KBM-7 (cell line): ENCODE results near the gene FGF18.

Experiments
- DNase-seq: peaks from one replicate; pipeline ENCODE4 v3.0.0-alpha.2; 2015
- in situ Hi-C: fragments of 300-500 bp; cut with MboI; formaldehyde crosslinking; loops from 2 replicates; pipeline ENCODE4 v1.14.3; 2020; ENCODE audit warnings: low sequenced_read_pairs, low pct_unique_long_range_greater_than_20kb, mixed read lengths

Gene FGF18

DNA sequence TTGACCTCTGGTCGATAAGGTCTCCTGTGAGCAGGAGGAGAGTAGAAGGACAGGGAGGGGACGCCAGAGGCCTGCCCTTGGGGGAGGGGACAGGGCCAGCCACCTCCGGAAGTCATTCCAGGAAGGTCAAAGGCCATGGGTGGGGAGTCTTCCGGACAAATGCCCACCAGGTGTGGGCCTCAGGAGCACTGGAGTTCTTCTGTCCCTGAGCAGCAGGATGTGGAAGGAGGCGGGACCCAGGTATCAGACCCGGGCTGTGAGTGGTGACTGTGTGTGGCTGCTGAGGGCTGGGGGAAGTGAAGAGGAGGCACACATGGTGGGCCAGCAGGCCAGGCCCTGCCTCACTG, 13.9 kb downstream of the FGF18 start:
- in situ Hi-C loops = loop anchor here (25.0 kb wide), 1 partner anchor 629 kb away; no protein-coding TSS in a partner anchor
- no peak for DNase-seq

GRCh38 chr5:171433982-171434676, 14.7 kb downstream of the FGF18 start:
- no peak for DNase-seq
- in situ Hi-C loops = loop anchor here (25.0 kb wide), 1 partner anchor 628 kb away; no protein-coding TSS in a partner anchor

DNA sequence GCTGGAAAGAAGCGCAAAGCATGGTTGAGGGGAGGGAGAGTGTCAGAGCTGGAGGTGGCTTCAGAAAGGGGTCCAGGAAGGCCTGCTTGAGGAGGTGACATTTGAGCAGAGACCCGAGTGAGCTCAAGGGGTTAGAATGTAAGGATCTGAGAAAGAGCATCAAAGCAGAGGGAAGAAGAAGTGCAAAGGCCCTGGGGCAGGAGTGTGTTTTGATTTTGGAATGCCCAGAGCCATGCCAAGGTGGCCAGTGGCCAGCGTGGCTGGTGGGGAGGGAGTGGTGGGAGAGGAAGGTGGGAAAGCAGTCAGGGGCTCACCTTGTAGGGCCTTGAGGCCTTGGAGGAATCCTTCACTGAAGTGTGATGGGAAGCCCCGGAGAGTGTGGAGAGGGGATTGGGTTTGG, 15.4 kb downstream of the FGF18 start:
- in situ Hi-C loops = loop anchor here (25.0 kb wide), 1 partner anchor 627 kb away; no protein-coding TSS in a partner anchor
- no peak for DNase-seq

DNA sequence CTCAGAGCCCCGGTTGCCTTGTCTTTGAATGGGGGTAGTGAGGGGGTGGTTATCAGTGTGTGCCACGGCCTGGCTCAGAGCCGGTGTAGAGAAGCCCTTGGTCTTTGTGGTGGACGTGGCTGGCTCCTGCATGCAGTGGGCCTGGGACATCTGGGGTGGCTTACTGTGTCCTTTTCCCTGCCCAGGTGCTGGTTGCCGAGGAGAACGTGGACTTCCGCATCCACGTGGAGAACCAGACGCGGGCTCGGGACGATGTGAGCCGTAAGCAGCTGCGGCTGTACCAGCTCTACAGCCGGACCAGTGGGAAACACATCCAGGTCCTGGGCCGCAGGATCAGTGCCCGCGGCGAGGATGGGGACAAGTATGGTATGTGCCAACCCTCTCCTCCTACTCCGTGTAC, 16.5 kb downstream of the FGF18 start:
- DNase-seq = no peak

DNA sequence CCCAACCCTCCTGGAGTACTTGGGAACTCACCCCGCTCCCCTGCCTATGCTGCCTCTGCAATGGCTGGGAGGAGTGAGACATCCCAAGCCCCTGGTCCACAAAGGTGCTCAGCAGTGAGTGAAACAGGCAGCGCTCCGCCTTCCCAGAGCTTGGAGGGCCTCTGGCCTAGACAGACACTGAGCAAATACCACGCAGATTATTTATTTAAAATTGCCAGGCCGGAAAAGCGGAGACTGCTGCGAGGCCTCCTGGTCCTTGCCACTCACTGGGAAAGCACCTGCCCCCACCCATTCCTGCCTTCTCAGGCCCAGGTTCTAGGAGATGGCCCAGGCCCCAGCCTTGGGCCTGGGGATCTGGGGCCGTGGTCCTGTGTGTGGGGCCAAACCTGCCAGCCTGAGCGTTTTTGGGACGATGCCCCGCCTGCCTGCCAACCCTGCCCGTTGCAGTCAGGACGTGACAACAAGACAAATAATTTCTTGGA, 17.4 kb downstream of the FGF18 start:
- DNase-seq = no peak

More for the DNA sequence above, 16.5 kb downstream of the FGF18 start:
- in situ Hi-C loops = loop anchor here (25.0 kb wide), 1 partner anchor 626 kb away; no protein-coding TSS in a partner anchor

GRCh38 chr5:171437286-171437821, 17.9 kb downstream of the FGF18 start:
- in situ Hi-C loops = loop anchor here (25.0 kb wide), 1 partner anchor 625 kb away; no protein-coding TSS in a partner anchor
- no peak for DNase-seq

More for the DNA sequence above, 17.4 kb downstream of the FGF18 start:
- in situ Hi-C loops = loop anchor here (25.0 kb wide), 1 partner anchor 625 kb away; no protein-coding TSS in a partner anchor

DNA sequence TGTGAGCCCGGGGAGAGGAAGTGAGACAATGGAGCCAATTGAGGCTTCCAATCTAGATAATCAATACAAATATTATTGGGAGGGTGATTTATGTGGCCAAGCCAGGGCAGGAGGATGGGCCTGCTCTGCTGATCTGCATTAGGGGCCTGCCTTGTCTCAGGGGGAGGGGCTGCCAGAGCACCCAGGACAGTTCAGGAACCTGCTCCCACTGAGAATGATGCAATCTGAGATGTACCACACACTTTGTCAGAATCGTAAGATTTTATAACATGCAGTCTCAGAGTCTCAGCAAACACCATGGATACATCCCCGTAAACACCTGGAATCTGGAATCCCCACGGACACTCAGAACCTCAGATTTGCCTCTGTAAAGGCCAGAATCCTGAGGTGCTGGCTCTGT, 19.3 kb downstream of the FGF18 start:
- in situ Hi-C loops = loop anchor here (25.0 kb wide), 1 partner anchor 624 kb away; no protein-coding TSS in a partner anchor
- DNase-seq = no peak

GRCh38 chr5:171441246-171441791, 21.9 kb downstream of the FGF18 start:
- DNase-seq = no peak
- in situ Hi-C loops = loop anchor here (25.0 kb wide), 1 partner anchor 621 kb away; no protein-coding TSS in a partner anchor

DNA sequence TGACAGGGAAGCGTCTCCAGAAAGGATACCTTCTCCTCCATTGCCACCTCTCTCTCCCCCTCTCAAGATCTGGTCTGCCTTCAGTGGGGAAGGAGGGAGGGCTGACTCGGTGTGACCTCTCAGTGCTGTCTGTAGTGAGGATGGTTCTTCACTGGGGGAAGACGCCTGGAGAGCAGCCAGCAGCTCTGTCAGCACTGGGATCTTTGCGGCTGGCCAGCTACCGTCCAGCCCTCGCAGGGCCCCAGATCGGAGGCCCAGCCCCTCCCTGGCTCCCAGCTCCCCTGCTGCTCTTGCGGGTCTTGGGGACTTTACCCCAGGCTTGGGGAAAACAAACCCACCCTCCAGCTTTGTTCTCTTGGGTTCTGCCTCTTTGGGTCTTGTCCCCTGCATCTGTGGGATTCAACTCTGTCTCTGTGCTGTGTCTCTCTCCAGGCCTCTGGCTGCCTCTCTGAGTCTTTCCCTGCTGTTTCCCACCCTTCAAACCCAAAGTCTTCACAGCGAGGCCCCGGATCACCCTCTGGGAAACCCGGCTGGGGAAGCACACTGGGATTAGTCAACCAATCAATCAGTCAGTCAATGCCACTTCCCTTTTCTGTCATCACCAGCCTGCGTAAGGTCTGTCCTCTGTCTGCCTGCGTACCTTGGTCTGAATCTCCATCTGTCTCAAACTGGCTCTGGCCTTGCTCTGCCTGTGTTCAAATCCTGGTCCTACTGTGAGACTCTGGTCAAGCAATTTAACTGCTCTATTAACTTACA, 23.0 kb downstream of the FGF18 start:
- peak; percentile 18 for DNase-seq
- in situ Hi-C loops = loop anchor here (25.0 kb wide), 1 partner anchor 620 kb away; no protein-coding TSS in a partner anchor

DNA sequence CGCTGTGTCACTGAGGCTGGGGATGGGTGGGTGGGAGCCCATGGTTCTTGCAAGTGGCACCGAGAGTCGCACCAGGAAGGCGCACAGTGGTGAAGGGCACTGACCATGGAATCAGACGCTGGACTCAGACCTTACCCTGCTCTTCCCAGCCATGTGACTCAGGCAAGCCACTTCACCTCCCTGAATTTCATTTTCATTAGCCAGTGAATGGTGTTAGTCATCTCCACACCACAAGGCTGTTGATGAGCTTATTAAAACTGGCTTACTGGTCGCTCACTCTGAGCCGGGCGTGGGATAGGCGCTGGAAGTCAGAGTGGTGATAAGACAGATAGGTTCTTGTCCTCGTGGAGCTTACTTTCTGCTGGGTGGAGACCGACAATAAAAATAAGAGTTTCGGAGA, 25.1 kb downstream of the FGF18 start:
- in situ Hi-C loops = loop anchor here (25.0 kb wide), 1 partner anchor 618 kb away; no protein-coding TSS in a partner anchor
- DNase-seq = no peak

DNA sequence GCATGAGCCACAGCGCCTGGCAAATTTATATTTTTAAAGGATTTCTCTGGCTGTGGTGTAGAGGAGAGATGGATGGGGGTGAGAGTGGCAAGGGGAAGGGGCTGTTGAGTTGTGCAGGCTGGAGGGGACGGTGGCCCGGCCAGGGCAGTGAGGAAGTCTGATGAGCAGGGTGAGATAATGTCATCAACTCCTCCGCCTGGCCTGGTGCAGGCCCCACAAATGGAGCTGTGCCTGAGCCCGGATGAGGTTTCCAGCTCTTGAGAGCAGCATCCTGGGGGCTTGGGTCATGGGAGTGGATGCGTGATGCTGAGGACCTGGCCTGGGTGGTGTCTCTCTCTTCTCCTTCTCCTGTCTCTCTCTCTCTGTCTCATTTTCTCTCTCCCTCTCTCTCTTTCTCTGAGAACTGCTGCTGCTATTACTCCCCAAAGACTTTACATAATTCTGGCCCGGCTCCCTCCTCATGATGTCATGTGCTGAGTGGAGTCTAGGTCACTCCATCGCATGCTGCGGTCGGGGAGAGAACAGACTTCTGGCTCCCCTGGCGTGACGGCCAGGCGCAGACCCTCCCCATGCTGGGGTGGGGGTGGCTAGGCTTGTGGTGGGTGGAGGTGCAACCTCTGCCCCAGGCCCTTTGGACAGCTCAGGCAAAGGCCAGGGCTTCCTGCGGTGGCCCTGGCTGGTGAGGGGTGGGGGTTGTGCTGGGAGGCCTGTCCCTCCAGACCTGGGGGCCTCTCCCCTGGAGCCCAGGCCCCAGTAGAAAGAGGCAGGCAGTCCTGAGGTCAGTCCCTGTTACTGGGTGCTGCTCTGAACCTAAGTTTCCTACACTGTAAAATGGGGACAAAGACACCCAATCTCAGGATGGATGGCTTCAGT, 26.4 kb downstream of the FGF18 start:
- no peak for DNase-seq
- in situ Hi-C loops = loop anchor here (25.0 kb wide), 1 partner anchor 616 kb away; no protein-coding TSS in a partner anchor

- no peak for DNase-seq
- in situ Hi-C loops = loop anchor here (25.0 kb wide), 1 partner anchor 615 kb away; no protein-coding TSS in a partner anchor
Measured at GRCh38 chr5:171447226-171447625, 27.8 kb downstream of the FGF18 start.

GRCh38 chr5:171449426-171449825, 30.0 kb downstream of the FGF18 start:
- DNase-seq = no peak
- in situ Hi-C loops = loop anchor here (25.0 kb wide), 1 partner anchor 613 kb away; no protein-coding TSS in a partner anchor

DNA sequence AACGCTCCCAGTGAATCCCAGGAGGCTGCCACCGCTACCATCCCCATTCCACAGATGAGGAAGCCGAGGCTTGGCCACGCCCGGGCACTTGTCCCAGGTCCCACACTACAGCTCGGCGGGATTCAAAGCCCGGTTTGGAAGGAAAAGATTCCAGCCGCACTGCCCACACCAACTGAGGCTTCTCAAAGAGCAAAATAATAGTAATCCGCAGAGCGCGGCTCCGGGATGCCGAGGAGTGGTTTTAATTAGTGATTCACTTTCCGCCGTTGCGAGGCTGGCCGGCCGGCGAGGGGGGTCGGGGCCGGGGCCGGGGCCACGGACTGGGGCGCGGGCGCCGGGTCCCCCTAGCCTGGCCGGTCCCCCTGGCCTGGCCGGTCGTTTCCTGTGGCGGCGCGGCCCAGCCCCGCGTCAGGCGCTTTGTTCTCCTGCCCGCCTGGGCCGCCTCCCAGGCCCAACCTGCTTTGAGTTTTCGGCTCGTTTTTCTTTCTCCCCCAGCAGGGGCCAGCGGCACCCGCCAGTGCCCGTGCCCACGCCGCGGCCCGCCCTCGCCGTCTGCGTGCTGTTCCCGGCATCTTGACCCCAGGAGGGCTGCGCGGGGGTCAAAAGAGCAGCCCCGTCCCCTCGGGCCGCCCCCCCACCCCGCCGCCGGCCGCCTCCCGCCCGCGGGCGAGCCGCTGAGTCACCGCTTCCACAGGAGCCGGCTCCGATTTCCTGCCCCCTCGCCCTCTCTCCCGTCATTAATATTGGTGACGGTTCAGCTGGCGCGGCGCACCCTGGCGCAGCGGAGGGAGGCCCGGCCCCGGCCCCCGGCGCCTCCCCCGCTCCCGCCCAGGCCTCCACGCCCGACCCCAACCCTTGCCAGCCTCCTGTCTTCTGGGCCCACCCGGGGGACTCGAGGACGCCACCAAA, 31.2 kb downstream of the FGF18 start:
- in situ Hi-C loops = no loop called here
- DNase-seq = no peak

DNA sequence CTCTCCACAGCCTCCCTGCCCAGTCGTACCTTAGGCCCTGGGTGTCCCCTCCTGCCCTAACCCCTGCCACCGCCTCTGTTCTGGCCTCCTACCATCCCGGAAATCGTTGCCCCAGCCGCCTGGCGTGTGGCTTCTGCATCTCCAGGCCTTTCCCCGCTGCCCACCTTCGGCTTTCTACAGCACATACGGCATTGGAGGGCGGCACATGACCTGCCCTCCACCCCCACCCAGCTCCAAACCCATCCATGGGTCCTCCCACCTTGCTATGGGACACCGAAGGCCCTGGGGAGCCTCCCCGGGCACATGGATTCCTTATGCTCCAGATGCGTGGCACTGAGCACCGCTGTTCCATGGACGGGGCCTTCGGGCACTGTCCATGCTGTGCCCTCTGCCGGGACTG, 32.0 kb downstream of the FGF18 start:
- no peak for DNase-seq
- in situ Hi-C loops = no loop called here

DNA sequence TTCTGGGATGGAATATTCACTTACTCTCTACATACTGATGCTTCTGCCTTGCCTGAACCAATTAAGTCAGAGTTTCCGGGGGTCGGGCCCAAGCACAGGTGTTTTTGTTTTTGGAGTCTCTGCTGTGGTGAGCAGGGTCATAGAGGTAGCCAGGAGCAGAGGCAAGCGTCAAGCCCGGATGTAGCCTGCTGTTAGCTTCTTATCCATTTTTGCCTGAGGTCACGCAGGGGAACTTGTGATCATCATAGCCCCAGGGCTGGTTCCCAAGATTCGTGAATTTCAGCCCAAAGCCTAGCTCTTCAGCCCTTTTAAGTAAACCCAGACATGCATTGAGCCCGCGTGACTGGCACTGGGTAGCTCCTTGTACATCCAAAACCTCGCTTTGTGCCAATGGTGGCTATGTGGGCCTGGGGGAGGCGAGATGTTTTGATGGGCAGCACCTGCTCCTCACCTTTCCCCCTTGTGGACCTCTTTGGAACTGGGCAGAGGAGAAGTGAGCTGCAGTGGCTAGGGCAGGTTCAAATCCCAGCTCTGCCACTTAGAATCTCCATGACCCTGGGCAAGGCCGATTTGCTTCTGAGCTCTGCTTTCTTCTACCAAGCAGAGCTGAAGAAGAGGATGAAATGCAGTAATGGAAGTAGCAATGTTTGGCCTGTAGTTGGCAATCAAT, 33.7 kb downstream of the FGF18 start:
- no peak for DNase-seq
- in situ Hi-C loops = no loop called here

DNA sequence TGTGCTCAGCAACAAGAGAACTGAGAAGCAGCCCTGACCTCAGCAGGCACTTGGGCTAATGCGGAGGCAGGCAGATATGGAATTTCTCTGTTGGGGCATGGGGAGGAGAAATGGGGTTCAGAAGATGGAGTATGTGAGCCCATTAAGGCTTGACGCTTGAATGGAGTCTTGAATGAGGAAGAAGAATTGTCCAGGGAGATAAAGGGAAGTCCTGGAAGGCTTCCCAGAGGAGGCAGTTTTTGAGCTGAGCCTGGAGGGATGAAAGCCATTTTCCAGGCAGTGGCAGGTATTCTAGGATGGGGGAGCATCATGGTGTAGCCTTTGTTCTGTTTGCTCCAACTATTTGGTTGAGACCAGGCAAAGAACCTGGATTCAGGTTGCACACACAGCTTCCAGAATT, 34.5 kb downstream of the FGF18 start:
- no peak for DNase-seq
- in situ Hi-C loops = no loop called here
